HG03442 (cell line): ENCODE measurements around the gene HERC2.

Source experiments
- ATAC-seq: cut with Tn5 transposase; IDR thresholded peaks from one replicate; pipeline ENCODE4 v1.9.1; 2021; ENCODE audit warnings: mild to moderate bottlenecking, moderate library complexity; ENCODE audit not compliant: unreplicated experiment

Gene HERC2

DNA sequence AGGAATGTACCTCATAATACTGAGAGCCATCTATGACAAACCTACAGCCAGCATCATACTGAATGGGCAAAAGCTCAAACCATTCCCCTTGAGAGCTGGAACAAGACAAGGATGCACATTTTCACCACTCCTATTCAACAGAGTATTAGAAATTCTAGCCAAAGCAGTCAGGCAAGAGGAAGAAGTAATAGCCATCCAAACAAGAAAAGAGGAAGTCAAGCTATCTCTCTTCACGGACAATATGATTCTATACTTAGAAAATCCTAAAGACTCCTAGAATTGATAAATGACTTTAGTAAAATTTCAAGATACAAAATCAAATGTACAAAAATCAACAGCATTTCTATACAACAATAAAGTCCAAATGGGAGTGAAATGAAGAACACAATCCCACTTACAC, 253.0 kb downstream of the HERC2 start:
- no peak for ATAC-seq

DNA sequence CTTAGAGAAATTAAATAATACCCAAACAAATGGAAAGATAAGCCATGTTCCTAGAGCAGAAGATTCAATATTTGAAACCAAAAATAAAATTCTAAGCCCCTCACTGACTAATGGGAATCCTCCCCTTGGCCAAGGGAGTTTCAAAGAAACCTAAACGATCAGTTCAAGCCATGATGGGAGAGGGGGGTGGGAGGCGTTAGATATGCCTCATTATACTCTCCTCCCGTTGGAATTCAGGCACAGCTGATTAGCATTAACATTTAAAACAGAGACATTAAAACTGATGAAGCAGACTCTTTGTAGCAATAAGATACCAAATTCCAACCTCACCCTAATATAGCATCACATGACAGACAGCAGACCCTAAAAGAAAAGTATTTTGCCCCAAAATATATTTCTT, 255.7 kb downstream of the HERC2 start:
- no peak for ATAC-seq
